ENCODE data around the gene NUP62.

The NUP62 gene

GRCh38 chr19:49864890-49865289 is 64.4 kb downstream of the NUP62 start:
- no peak for DNase-seq

GRCh38 chr19:49863935-49864320 is 65.4 kb downstream of the NUP62 start:
- no peak for DNase-seq

GRCh38 chr19:49863254-49863934 is 65.9 kb downstream of the NUP62 start:
- DNase-seq = no peak

DNA sequence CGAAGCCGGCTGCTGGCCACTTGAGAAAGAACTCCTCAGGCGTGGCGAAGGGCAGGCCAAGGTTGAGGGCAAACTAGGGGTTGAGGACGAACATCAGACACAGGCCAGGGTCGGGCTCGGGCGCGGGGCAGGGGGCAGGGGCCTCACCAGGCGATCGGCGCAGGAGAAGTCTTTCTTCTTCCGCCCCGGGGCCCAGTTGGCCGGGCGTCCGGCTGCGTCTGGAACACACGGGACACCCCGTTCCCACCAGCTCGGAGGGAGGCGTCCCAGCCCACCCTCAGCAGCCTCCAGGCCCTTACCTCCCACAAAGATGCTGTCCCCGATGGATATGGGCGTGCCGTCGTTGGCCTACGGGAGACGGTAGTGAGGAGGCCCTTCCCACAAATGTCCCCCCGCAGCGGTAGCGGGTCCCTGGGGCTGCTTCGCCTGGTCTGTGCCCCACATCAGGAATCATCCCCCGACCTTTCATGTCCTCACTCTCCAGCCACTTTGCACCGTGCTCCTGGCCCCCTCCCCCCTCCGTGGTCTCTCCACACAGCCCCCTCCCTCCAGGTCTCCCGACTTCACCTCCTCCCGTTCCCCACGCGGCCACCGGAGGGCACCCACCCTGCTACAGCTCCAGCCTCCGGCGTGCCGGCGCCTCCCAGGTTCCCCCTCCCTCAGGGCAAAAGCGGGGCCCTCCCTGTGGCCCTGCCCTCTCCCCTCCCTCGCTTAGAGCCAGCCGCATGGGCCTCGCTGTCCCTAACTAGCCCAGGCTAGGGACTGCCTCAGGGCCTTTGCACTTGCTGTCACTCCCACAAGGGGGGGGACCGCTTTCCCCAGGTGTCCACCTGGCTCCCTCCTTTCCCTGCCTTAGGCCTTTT is 66.7 kb downstream of the NUP62 start:
- DNase-seq = no peak

DNA sequence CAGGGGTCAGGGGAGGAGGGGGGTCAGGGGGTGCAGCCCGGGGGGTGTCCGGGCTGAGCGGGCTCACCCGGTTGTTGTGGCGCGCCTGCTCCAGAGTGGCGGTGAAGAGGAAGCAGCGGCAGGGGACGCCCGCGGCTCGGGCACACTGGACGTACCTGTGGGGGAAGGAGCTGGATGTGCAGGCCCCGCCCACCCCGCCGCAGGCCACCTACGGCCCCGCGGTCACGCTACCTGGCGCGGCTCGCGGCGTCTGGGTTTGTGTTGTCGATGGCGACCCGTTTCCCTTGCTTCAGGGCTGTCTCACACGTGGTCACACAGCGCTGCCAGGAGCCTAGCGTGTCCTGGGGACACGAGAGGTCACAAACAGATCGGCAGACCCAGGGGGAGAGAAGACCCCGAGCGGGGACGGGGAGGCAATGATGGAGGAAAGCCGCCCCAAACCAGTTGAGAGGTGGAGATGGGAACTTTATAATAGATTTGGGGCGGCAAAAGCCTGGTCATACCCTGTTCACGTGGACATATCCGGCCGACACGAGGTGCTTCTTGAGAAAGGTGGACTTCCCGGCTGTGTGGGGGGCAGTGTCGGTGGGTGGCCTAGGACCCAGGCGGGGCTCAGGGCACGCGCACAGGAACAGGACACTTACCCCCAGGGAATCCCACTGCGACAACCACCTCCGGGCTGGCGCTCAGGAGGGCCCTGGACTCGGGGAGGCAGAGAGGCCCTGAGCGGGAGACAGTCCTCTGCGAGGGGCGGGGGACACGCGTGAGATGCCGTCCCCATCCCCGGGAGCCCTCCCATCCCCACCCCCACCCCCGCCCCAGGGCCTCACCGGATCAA is 67.5 kb downstream of the NUP62 start:
- DNase-seq = no peak

- DNase-seq = peak; percentile 24
Observed at GRCh38 chr19:49861107-49861506, 68.2 kb downstream of the NUP62 start.

DNA sequence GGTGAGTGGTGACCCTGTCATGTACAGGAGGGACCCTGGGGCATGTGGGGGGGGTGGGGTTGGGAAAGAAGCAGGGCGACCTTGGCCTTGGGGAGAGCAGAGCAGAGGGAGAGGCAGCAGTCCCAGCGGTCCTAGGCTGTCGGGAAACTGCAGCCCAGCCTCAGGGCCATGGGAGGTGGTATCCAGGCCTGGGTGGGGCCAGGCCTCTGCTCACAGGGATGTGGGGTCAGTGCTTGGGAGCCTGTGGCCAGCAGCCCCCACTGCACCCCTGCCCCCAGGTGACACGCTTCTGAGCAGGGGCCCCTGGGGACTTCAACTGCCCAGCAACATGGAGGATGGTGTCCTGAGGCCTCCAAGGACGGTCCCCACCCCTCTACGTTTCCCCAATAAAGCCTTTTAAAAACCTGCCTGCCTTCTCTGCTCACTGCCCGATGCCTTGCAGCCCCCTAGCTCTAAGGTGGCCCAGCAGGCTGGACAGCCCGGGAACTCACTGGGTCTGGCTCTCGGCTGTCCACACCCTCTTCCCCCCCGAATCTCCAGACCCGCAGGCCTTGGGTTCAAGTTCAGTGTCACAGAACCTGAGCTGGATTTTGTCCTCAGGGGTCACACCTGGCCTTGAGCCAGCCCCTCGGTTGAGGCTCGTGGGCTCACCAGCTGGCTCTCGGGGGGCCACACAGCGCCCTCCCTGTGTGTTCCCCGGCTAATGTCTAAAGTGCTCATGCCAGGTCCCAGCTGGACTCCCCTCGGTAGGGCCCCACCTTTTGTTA is 68.8 kb downstream of the NUP62 start:
- no peak for DNase-seq

GRCh38 chr19:49859682-49860335 is 69.5 kb downstream of the NUP62 start:
- DNase-seq = no peak

- DNase-seq = no peak
Observed at GRCh38 chr19:49858088-49858985, 71.0 kb downstream of the NUP62 start.

DNA sequence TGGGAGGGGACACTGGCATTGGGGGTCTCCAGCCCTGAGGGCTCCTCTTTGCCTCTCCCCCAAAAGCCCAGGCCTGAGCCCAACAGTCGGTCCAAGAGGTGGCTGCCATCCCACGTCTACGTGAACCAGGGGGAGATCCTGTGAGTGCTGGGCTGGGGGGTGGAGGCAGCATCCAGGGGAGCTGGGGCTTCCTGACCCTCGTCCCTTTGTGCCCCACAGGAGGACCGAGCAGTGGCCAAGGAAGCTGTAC is 71.5 kb downstream of the NUP62 start:
- DNase-seq = no peak

DNA sequence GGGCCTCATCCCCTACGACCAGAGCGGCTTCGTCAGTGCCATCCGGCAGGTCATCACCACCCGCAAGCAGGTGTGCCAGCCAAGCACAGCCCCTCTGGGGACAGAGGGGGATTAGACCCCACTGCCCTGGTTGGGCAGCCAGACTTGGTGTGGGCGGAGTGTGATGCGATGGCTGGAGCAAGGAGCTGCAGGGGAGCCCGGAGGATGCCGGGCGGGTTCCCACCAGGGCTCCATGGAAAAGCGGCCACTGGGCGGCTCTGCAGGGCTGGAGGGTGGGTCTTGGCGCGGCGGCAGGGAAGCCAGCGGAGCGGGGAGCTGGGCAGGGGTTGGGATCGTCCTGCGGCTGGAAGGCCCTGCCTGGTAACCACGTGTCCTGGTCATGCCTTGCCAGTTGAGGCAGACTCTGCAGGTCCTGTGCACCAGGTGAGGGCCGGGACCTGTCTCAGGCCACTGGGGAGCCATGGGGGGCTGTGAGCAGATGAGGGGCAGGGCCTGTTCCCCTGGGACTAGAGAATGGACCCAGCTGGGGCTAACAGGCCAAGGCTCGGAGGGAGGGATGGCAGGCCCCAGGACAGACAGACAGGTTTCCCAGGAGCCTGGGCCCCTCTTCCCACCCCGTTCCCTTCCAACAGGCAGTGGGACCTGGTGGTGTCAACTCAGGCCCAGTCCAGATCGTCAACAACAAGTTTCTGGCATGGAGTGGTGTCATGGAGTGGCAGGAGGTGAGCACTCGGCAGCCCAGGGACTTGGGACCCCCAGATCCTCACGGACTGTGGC is 72.1 kb downstream of the NUP62 start:
- DNase-seq = no peak
